Measurements from ENCODE around the gene GSTK1.

DNA sequence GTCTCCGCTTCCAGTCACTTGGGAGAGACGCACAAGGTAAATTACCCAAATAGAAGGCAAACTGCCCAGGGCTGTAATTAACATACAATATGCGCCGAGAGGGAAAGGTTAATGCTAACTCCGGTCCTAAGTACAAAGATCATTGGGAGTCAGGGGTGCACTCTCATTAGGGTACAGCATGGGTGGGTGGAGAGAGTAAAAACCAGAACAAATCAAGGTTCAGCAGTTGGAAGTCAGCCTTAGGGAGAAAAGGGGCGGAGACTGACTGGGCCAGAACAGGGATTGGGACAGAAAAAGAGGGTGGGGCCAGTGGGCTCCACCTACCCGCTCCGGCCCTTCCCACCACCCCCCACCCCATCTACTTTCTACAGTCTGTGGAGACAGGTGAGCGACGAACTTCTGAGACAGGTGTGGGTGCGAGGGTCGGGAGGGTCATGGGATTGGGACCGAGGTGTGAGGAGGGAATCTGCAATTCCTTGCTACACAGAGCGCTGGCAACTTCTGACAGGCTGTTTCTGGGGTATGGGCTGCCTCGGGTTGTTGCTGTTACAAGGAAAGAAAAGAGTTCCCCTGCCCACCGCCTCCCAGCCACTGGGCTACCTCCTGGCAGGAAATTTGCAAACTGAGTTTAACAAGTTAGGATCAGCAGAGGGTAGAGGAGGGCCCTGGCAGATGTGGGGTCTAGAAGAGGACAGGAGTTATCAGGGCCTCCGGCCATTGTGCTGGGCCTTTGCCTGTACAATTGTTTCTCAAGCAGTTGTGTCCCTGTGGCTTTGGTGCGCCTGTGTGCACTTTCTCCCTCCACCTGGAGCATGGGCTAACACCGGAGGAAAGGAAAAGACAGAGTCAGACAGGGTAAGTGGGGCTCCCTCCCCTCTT lies 21.6 kb downstream of the GSTK1 start, which contains the start of gene TMEM139:
- TF ChIP-seq, protein P1, sequence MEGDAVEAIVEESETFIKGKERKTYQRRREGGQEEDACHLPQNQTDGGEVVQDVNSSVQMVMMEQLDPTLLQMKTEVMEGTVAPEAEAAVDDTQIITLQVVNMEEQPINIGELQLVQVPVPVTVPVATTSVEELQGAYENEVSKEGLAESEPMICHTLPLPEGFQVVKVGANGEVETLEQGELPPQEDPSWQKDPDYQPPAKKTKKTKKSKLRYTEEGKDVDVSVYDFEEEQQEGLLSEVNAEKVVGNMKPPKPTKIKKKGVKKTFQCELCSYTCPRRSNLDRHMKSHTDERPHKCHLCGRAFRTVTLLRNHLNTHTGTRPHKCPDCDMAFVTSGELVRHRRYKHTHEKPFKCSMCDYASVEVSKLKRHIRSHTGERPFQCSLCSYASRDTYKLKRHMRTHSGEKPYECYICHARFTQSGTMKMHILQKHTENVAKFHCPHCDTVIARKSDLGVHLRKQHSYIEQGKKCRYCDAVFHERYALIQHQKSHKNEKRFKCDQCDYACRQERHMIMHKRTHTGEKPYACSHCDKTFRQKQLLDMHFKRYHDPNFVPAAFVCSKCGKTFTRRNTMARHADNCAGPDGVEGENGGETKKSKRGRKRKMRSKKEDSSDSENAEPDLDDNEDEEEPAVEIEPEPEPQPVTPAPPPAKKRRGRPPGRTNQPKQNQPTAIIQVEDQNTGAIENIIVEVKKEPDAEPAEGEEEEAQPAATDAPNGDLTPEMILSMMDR (IDR thresholded peaks at IDR 0.05; ENCODE audit: control extremely low read depth in 1 of 3, insufficient read depth in 1 of 3, low read depth in 1 of 3, low read length in 3 of 3): no peak
- 0 out of 2 replicates have a peak, but pooled peaks have one; percentile 46 for TF ChIP-seq RBBP5 (IDR thresholded peaks at IDR 0.05; ENCODE audit: borderline replicate concordance, low read depth, low read length)
- no peak; the same call in 1 of the 2 replicates for TF ChIP-seq TAF1 (IDR thresholded peaks at IDR 0.05; ENCODE audit: low read depth, low read length)
